Endothelial cell of umbilical vein (primary cell): ENCODE data around the gene RPL36A. TPM values are rescaled to one million over a fixed set of nuclear protein-coding genes. Genes with fewer than 3 reads are reported as not detected.
A peak's percentile ranks its signal among the peaks of the same experiment; 100 is the strongest.

Source experiments
- BruUV-seq: library from RNA; stranded (reverse); fragments of 400-500 nt; replicated peaks from 2 replicates; lab custom pipeline; 2021; lab: Mats Ljungman, UMichigan
- CTCF ChIA-PET: fragments of 300-600, 350-600 bp; sonication (Branson Sonifier 250); formaldehyde crosslinking; loops from one replicate; lab custom pipeline; 2021; ENCODE audit warnings: antibody characterized with exemption, inconsistent platforms; lab: Charles Lee
- POLR2A ChIA-PET: fragments of 300-600, 350-600 bp; sonication (Branson Sonifier 250); formaldehyde crosslinking; loops from one replicate; lab custom pipeline; 2021; ENCODE audit warnings: antibody characterized with exemption, inconsistent platforms; lab: Charles Lee
- DNase-seq: peaks from one replicate; pipeline ENCODE4 v3.0.0-alpha.2; 2011; ENCODE audit warnings: low read depth, low spot score
- FAIRE-seq: peaks from 2 replicates; lab custom pipeline; 2011; peaks lifted over from hg19 to GRCh38; lab: Jason Lieb, UNC
- H2AFZ ChIP-seq: 2 replicates; pipeline ENCODE4 v1.6.0; 2012; ENCODE audit warnings: low read depth, low read length, control low read depth, inconsistent platforms
- H3K27ac ChIP-seq: 2 replicates; pipeline ENCODE4 v1.5.1; 2011; ENCODE audit warnings: low read depth, mild to moderate bottlenecking, control low read depth, low read length, moderate library complexity; ENCODE audit not compliant: insufficient read depth
- H3K27me3 ChIP-seq, 2 experiments: 2 replicates each; pipeline versions ENCODE4 v1.6.0 to v1.6.1; 2011; ENCODE audit warnings: low read length in 2 of 2, mixed read lengths in 1 of 2; ENCODE audit not compliant: control insufficient read depth in 2 of 2, insufficient read depth in 2 of 2
- H3K36me3 ChIP-seq, 2 experiments: 2 replicates in 1 of 2; 3 replicates in 1 of 2; pipeline ENCODE4 v1.5.1; 2011; ENCODE audit warnings: low read length in 2 of 2, mild to moderate bottlenecking in 1 of 2, moderate library complexity in 1 of 2; ENCODE audit not compliant: control insufficient read depth in 2 of 2, insufficient read depth in 2 of 2; ENCODE audit errors: extremely low read depth in 1 of 2
- H3K4me1 ChIP-seq: 3 replicates; pipeline ENCODE4 v1.5.1; 2011; ENCODE audit warnings: mild to moderate bottlenecking, low read length; ENCODE audit not compliant: control insufficient read depth, insufficient read depth; ENCODE audit errors: extremely low read depth
- H3K4me2 ChIP-seq: 2 replicates; pipeline ENCODE4 v1.6.1; 2011; ENCODE audit warnings: low read length, control low read depth, mixed read lengths; ENCODE audit not compliant: insufficient read depth
- H3K4me3 ChIP-seq, 3 experiments: fragments of 200-600 bp in 1 of 3; sonication (generic), shearing (Covaris generic) in 1 of 3; replicated peaks in 1 of 3; 2 replicates each; pipeline ENCODE4 v1.5.1; 2011 to 2016; ENCODE audit warnings: control low read depth in 3 of 3, low read length in 3 of 3, mild to moderate bottlenecking in 2 of 3, inconsistent platforms in 1 of 3, low read depth in 1 of 3, moderate library complexity in 1 of 3; ENCODE audit not compliant: insufficient read depth in 1 of 3
- H3K79me2 ChIP-seq: 2 replicates; pipeline ENCODE4 v1.6.0; 2012; ENCODE audit warnings: low read length, inconsistent platforms; ENCODE audit not compliant: control insufficient read depth, insufficient read depth
- H3K9ac ChIP-seq: replicated peaks from 2 replicates; pipeline ENCODE3; 2011; ENCODE audit warnings: low read length, control low read depth; ENCODE audit not compliant: insufficient read depth; ENCODE audit errors: extremely low read depth
- H3K9me1 ChIP-seq: replicated peaks from 3 replicates; pipeline ENCODE4 v1.6.0; 2011; ENCODE audit warnings: mild to moderate bottlenecking, low read length; ENCODE audit not compliant: control insufficient read depth, insufficient read depth; ENCODE audit errors: extremely low read depth
- H3K9me3 ChIP-seq: replicated peaks from 2 replicates; pipeline ENCODE4 v1.5.1; 2012; ENCODE audit warnings: low read length, inconsistent platforms; ENCODE audit not compliant: control insufficient read depth, insufficient read depth
- H4K20me1 ChIP-seq: replicated peaks from 2 replicates; pipeline ENCODE3; 2011; ENCODE audit warnings: mild to moderate bottlenecking, low read length; ENCODE audit not compliant: control insufficient read depth, insufficient read depth; ENCODE audit errors: extremely low read depth
- EZH2 ChIP-seq: IDR thresholded peaks from 2 replicates; pipeline ENCODE4 v1.6.1; 2012; ENCODE audit warnings: borderline replicate concordance, low read depth, mild to moderate bottlenecking, moderate library complexity, low read length, inconsistent platforms; ENCODE audit not compliant: severe bottlenecking
- FOS ChIP-seq: IDR thresholded peaks from 2 replicates; pipeline ENCODE4 v1.6.1; 2011; ENCODE audit warnings: mild to moderate bottlenecking, low read length, moderate library complexity, borderline replicate concordance; ENCODE audit not compliant: insufficient read depth
- POLR2A ChIP-seq: IDR thresholded peaks from 2 replicates; pipeline ENCODE4 v1.6.1; 2012; ENCODE audit warnings: low read depth, mild to moderate bottlenecking, control low read depth, low read length
- dilution Hi-C: fragments of 300-500 bp; cut with MboI; formaldehyde crosslinking; loops from one replicate; pipeline ENCODE4 v1.15.0; 2019; ENCODE audit warnings: low sequenced_read_pairs; ENCODE audit not compliant: extremely low pct_ligation_motif_present
- intact Hi-C: fragments of 100-400 bp; cut with micrococcal nuclease; formaldehyde crosslinking; loops from one replicate; pipeline ENCODE4 v1.10.0; 2022
- polyA plus RNA-seq, 4 experiments: library from polyadenylated mRNA; depleted of rRNA in 3 of 4; stranded (reverse) in 3 of 4; unstranded in 1 of 4; fragments of >200 nt; gene quantifications; 2 replicates each; pipeline versions ENCODE4 v1.2.1 to v1.2.3, GENCODE V29; 2011 to 2012; ENCODE audit warnings: missing spikeins in 1 of 4
- total RNA-seq: library from RNA; stranded (reverse); gene quantifications from 2 replicates; pipeline ENCODE4 v1.2.3, GENCODE V29; 2021
- TF ChIP-seq, protein P1 (sequence below), 2 donors: IDR thresholded peaks; 1 replicate in 1 of 2; 2 replicates in 1 of 2; pipeline ENCODE4 v1.5.1; 2011; ENCODE audit warnings: low read length in 2 of 2, mild to moderate bottlenecking in 2 of 2, moderate library complexity in 2 of 2, control low read depth in 1 of 2, inconsistent platforms in 1 of 2, low read depth in 1 of 2; ENCODE audit not compliant: insufficient read depth in 1 of 2; ENCODE audit errors: extremely low read depth in 1 of 2

Gene RPL36A
- total and polyA plus RNA-seq, 2 donors (not counting 3 experiments of a cell fraction or from before 2014, with no cell fraction given), result 284 to 1,196 TPM

DNA sequence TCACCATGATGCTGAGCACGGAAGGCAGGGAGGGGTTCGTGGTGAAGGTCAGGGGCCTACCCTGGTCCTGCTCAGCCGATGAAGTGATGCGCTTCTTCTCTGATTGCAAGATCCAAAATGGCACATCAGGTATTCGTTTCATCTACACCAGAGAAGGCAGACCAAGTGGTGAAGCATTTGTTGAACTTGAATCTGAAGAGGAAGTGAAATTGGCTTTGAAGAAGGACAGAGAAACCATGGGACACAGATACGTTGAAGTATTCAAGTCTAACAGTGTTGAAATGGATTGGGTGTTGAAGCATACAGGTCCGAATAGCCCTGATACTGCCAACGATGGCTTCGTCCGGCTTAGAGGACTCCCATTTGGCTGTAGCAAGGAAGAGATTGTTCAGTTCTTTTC, 21.2 kb downstream of the RPL36A start:
- TF ChIP-seq FOS, result no peak
- TF ChIP-seq POLR2A, result no peak
- Histone ChIP-seq H3K36me3 (peaks cover 0 to 2% of the 10 kb centered on the region in 2 experiments), H3K79me2 (peaks cover 43% of the 10 kb centered on the region), H3K27me3 (no peaks in the 10 kb centered on the region), H3K4me3 (no peak overlapping the region), H3K9ac (no peak overlapping the region), H3K9me1 (no peaks in the 10 kb centered on the region), H3K4me2 (no peak overlapping the region), H3K27ac (no peak overlapping the region), H3K4me1 (peaks cover 8% of the 10 kb centered on the region), H4K20me1 (no peaks in the 10 kb centered on the region), H3K9me3 (no peaks in the 10 kb centered on the region), H2AFZ (no peak overlapping the region)
- CTCF ChIA-PET, result no interaction called here
- intact Hi-C loops, result no loop called here
- no TSS peak for BruUV-seq
- DNase-seq (no peak), FAIRE-seq (no peak)
- POLR2A ChIA-PET, result no interaction called here
- dilution Hi-C loops, result no loop called here

DNA sequence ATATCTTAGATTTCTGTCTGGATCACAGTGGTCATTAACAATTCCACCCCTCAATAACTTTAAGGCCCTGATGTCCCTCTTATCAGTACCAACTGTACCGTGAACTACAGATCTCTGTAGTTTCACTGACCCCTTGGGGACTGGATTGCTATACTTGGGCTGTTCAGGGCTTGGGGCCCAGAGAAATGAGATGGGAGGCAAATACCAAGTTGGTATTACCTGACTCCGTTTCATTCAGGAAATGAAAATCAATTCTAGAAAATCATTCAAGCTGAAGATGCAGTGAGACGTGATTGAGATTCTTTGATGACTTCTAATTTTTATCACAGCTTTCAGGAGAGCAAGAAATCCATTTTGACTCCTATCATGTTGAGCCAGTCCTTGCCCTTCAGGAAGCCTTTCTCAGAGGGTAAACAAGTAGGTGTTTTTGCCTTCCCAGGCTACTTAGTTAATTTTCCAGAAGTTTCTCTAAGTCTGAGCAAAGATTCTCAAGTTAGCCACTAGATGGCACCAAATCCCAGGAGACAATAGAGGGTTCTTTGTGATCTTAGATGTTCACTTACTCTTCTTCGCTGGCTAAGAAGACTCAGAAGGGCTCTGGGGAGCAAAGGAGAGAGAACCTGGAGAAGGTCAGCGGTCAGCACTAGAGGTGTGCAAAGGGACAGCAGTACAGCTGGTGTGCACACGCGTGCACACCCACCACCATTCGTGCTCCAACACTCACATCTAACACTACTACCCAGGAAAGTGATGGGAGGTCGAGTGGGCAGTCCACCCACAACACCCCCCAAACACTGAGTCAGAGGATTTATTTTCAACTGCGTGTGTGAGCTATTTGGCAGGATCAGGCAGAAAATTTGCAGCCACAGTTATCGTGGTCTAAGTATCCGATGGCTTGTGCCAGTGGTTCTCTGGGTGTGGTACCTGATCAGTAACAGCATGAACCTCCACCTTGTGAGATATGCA, 24.7 kb downstream of the RPL36A start:
- FAIRE-seq, result peak; percentile 70

More for the DNA sequence above, 24.7 kb downstream of the RPL36A start:
- BruUV-seq, result no TSS peak
- no peak overlapping the region for H3K4me2 ChIP-seq
- H3K27ac ChIP-seq, result no peak overlapping the region
- ChIA-PET CTCF (interaction anchor here (0.7 to 1.2 kb wide), 2 partner anchors 181 to 343 kb away, joined by 3 to 4 read pairs; no protein-coding TSS in a partner anchor), POLR2A (no interaction called here)
- intact Hi-C loops, result loop anchor here (1.0 to 5.0 kb wide), 3 partner anchors 202 to 517 kb away; partner anchors contain the start of genes ARMCX6 and ZMAT1
- peaks cover 0 to 2% of the 10 kb centered on the region in 2 experiments for H3K36me3 ChIP-seq
- TF ChIP-seq, protein P1, sequence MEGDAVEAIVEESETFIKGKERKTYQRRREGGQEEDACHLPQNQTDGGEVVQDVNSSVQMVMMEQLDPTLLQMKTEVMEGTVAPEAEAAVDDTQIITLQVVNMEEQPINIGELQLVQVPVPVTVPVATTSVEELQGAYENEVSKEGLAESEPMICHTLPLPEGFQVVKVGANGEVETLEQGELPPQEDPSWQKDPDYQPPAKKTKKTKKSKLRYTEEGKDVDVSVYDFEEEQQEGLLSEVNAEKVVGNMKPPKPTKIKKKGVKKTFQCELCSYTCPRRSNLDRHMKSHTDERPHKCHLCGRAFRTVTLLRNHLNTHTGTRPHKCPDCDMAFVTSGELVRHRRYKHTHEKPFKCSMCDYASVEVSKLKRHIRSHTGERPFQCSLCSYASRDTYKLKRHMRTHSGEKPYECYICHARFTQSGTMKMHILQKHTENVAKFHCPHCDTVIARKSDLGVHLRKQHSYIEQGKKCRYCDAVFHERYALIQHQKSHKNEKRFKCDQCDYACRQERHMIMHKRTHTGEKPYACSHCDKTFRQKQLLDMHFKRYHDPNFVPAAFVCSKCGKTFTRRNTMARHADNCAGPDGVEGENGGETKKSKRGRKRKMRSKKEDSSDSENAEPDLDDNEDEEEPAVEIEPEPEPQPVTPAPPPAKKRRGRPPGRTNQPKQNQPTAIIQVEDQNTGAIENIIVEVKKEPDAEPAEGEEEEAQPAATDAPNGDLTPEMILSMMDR (IDR thresholded peaks at IDR 0.05; ENCODE audit: extremely low read depth in 1 of 2, insufficient read depth in 1 of 2, low read depth in 1 of 2, low read length in 2 of 2), result peak; percentile 33 to 45
- no peak for TF ChIP-seq POLR2A
- no peak for TF ChIP-seq EZH2
- no peak for TF ChIP-seq FOS
- DNase-seq, result peak; percentile 78
- H3K9ac ChIP-seq, result no peak overlapping the region
- H3K9me1 ChIP-seq, result no peaks in the 10 kb centered on the region
- H3K9me3 ChIP-seq, result no peaks in the 10 kb centered on the region
- no peak overlapping the region for H3K4me3 ChIP-seq
- H4K20me1 ChIP-seq, result no peaks in the 10 kb centered on the region
- dilution Hi-C loops, result no loop called here
- H3K27me3 ChIP-seq, result no peaks in the 10 kb centered on the region
- no peak overlapping the region for H2AFZ ChIP-seq
- H3K79me2 ChIP-seq, result peaks cover 15% of the 10 kb centered on the region
- peaks cover 15% of the 10 kb centered on the region for H3K4me1 ChIP-seq
